Posterior vena cava (tissue), 2 donors: ENCODE results near the gene TTC28. TPM values are rescaled to one million over a fixed set of nuclear protein-coding genes. Genes with fewer than 3 reads are reported as not detected.
"Not testable (repeated sequence)": the region's sequence is repeated elsewhere in the genome, so short reads cannot be mapped to it uniquely, and the experiment has no call there.

ENCODE experiments used
- DNase-seq: peaks from one replicate; pipeline ENCODE4 v3.0.0-alpha.2; 2020; ENCODE audit warnings: low spot score
- intact Hi-C, 2 donors: fragments of 100-400 bp; cut with DNase I; formaldehyde crosslinking; loops; one replicate each; pipeline versions ENCODE4 v1.14.1 to v1.14.2; 2022 to 2023
- total RNA-seq, 2 donors: library from RNA; stranded (reverse); fragmentation: NEBNext Ultra II Directional; extraction: Animal tissue kit (Norgen Biotek cat#: 25700); gene quantifications; one replicate each; pipeline ENCODE4 v1.2.1, GENCODE V29; 2021
- donor health status: DM: yes; HTN: yes; CAD: no.
- donor health status: DM: yes; HTN: yes; CAD: no.

Gene TTC28
- total RNA-seq, 2 donors from 2014 or later = 36.6 to 51.2 TPM

DNA sequence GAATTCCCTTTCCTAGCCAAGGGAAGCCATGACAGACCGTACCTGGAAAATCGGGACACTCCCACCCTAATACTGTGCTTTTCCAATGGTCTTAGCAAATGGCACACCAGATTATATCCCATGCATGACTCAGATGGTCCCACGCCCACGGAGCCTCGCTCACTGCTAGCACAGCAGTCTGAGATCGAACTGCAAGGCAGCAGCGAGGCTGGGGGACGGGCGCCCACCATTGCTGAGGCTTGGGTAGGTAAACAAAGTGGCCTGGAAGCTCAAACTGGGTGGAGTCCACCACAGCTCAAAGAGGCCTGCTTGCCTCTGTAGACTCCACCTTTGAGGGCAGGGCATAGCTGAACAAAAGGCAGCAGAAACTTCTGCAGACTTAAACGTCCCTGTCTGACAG lies 150.5 kb downstream of the TTC28 start:
- intact Hi-C loops, DNase-seq: not testable (repeated sequence)

GRCh38 chr22:28521451-28521850 lies 158.2 kb downstream of the TTC28 start:
- intact Hi-C loops = no loop called here
- DNase-seq = no peak

- no peak for DNase-seq
- intact Hi-C loops = no loop called here
These were observed 165.3 kb downstream of the TTC28 start for GRCh38 chr22:28514321-28514821.

DNA sequence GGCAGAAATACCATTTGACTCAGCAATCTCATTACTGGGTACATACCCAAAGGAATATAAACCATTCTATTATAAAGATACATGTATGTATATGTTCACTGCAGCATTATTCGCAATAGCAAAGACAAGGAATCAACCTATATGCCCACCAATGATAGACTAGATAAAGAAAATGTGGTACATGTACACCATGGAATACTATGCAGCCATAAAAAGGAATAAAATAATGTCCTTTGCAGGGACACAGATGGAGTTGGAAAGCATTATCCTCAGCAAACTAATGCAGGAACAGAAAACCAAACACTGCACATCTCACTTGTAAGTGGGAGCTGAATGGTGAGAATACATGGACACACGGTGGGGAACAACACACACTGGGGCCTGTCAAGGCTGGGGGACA lies 167.3 kb downstream of the TTC28 start:
- intact Hi-C loops, DNase-seq: not testable (repeated sequence)

GRCh38 chr22:28507896-28508295 lies 171.7 kb downstream of the TTC28 start:
- DNase-seq = no peak
- intact Hi-C loops = no loop called here

DNA sequence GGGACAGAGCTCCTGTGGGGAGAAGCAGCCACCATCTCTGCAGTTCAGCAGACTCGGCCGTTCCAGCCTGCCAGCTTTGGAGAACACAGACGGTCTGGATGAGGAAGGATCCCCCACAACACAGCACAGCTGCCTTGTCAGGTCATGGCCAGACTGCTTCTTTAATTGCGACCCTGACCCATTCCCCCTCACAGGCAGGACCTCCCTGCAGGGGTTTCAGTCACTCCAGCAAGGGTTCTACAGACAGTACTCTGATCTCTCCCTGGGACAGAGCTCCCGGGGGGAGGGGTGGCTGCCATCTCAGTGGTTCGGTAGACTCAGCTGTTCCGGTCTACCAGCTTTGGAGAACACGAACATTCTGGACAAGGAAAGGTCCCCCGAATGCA lies 173.5 kb downstream of the TTC28 start:
- intact Hi-C loops = no loop called here
- no peak for DNase-seq

DNA sequence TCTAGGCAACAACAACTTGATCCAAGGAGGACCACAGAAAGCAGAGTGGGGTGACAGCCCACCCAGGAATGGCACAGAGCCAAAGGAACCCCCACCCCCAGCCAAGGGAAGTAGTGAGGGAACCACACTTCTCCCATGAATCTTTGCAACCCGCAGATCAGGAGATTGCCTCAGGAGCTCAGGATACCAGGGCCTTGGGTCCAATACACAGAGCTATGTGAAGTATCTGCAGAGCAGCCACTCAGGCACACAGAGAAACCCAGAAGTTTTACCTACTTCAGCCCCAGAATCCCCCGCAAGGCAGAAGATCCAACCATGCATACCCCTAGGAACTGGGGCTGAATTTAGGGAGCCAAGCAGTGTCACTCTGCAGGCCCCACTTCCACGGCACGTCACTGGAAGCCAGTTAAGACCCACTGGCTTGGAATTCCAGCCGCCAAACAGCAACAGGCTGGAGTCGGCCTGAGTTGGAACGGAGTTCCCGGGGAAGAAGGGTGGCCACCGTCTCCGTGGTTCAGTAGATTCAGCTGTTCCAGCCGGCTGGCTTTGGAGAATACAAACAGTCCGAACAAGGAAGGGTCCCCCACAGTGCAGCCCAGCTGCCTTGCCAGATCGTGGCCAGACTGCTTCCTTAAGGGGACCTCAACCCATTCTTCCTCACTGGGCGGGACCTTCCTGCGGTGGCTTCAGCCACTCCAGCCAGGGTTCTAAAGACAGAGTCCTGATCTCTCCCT lies 174.1 kb downstream of the TTC28 start:
- intact Hi-C loops = no loop called here

GRCh38 chr22:28500006-28500405 lies 179.6 kb downstream of the TTC28 start:
- no peak for DNase-seq
- intact Hi-C loops = no loop called here

More for the DNA sequence above, 174.1 kb downstream of the TTC28 start:
- DNase-seq = no peak

GRCh38 chr22:28498044-28498443 lies 181.6 kb downstream of the TTC28 start:
- intact Hi-C loops = no loop called here
- no peak for DNase-seq

DNA sequence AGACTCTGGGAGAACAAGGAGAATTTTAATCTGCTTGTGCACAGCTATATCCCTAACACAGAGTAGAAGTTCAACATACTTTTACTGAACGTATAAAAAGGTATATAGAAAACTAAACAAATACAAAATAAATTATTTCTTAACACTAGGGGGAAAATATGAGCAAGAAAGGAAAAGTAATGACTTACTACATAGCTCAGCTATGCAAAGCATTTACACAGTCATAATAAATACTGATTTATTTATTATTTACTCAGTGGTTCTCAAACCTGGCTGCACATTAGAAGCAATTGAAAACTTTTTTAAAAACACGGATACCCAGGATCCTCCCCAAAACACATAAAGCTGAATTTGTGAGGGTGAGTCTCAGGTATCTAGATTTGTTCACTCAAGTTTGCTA lies 182.5 kb downstream of the TTC28 start:
- DNase-seq = no peak
- intact Hi-C loops = no loop called here

GRCh38 chr22:28491289-28491688 lies 188.4 kb downstream of the TTC28 start:
- DNase-seq, intact Hi-C loops: not testable (repeated sequence)

DNA sequence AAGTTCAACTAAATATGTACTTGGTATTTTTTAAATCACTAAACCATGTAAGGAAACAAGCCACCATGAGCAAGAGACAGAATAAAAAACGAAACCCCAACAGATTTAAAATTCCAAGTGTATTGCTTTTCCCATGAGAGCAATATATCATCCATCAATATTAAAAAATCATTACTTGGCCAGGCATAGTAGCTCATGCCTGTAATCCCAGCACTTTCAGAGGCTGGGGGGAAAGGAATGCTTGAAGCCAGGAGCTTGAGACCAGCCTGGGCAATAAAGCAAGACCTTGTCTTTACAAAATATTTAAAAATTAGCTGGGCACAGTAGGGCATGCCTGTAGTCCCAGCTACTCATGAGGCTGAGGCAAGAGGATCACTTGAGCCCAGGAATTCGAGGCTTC lies 190.8 kb downstream of the TTC28 start:
- intact Hi-C loops = no loop called here
- DNase-seq = no peak

DNA sequence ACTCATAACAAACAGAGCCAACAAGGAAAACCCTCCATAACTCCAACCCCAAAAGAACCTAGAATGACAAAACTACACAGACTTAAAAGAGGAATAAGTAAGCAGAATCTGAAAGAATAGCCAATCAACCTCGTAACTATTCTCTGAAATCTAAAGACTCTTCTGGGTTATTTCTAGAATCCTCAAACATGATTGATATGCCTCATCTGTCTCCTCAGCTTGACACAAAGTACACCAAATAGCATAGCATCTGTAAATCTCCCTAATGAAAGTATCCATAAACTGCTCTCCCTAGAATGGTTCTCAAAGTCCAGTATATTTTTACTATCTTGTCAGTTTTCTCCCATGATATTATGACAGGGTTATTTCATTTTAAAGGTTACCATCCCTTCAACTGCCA lies 195.0 kb downstream of the TTC28 start:
- intact Hi-C loops = no loop called here
- no peak for DNase-seq

DNA sequence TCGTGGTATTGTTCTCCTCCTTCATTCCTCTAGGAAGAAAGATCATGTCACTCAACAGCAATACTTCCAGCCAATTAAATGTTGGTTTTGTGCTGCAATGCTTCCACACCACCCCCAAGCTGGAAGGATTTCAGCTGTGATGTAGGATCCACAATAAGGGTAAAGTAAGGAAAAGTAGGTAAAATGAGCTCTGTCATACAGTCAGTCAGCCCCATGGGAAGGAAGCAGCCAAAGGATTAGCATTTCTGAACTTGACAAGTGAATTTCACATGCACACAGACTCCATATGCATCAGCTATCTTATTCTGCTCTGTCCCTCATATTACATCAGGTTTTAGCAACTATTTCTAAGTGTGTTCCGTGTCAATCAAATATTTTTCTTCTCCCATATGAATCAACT lies 197.9 kb downstream of the TTC28 start:
- intact Hi-C loops = no loop called here
- DNase-seq = no peak

GRCh38 chr22:28480000-28480715 lies 199.5 kb downstream of the TTC28 start:
- DNase-seq = no peak
- intact Hi-C loops = no loop called here

DNA sequence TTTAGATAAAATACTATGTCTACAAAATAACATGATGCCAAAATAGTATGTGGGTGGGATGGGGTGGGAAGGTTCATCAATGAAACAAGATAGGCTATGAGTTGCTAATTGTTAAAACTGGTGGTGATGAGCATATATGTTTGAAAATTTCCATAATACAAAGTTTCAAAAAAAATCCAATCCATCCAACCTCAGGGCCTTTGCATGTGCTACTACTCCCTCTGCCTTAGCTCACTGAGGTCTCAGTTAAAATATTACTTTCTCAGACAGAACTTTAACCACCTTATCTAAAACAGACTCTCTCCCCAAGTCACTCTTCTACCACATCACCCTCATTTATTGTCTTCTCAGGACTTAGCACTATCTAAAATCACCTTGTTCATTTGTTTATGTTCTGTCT lies 201.1 kb downstream of the TTC28 start:
- intact Hi-C loops = no loop called here

GRCh38 chr22:28477556-28477955 lies 202.1 kb downstream of the TTC28 start:
- DNase-seq = no peak
- intact Hi-C loops = no loop called here

More for the DNA sequence above, 201.1 kb downstream of the TTC28 start:
- no peak for DNase-seq

DNA sequence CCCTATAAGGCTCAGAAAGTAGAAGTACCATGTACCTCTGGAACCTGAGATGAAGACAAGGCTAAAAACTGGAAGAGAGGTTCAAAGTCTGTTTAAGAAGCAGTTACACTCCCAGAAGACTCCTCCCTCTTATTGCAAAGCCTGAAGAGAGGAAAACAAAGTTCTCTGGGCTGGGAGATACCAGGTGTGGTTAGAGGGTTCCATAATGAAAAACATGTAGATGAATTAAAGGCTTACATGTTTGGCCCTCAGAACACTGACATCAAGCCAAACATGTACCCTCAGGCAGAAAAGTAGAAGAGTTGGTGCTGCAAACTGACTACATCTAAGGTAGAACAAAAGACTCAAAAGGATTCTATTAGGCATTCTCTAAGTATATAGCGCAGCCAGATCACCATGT lies 205.3 kb downstream of the TTC28 start:
- intact Hi-C loops = no loop called here
- no peak for DNase-seq

GRCh38 chr22:28473258-28473657 lies 206.4 kb downstream of the TTC28 start:
- DNase-seq = no peak
- intact Hi-C loops = no loop called here

GRCh38 chr22:28467055-28467454 lies 212.6 kb downstream of the TTC28 start:
- intact Hi-C loops, DNase-seq: not testable (repeated sequence)

DNA sequence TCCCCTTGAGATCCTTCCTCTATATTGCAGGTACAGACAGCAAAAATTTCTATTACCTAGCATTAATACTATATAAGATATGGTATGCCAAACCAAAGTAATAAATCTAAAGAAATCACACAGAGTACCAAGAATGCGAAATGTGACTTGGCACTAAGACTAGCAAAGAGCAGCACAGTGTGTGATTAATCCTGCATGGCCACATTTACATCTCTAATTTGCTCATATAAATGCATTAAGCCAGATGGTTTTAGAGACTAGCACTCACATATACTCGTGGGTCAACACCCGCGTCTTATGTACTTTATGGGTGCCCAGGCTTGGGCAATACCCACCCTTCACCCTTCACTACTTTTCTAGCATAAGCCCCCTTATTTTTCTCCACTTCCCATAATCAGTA lies 213.2 kb downstream of the TTC28 start:
- intact Hi-C loops = no loop called here
- no peak for DNase-seq
